DND-41 (cell line): ENCODE data around the gene RPP25L.

Experiments used
- CTCF ChIP-seq: IDR thresholded peaks from 2 replicates; pipeline ENCODE4 v1.5.1; 2012; ENCODE audit warnings: borderline replicate concordance, low read length, moderate library complexity, mild to moderate bottlenecking; ENCODE audit not compliant: poor library complexity, severe bottlenecking; ENCODE audit errors: extremely low read depth
- EZH2 ChIP-seq: IDR thresholded peaks from 3 replicates; pipeline ENCODE4 v1.6.1; 2012; ENCODE audit warnings: borderline replicate concordance, low read depth, mild to moderate bottlenecking, moderate library complexity, low read length, inconsistent platforms; ENCODE audit not compliant: severe bottlenecking

GRCh38 chr9:34585946-34586669 is 25.8 kb downstream of the RPP25L start:
- no peak for TF ChIP-seq EZH2
- no peak for TF ChIP-seq CTCF
